Activated B cell treated with CpG ODN at 0.5 μM for 24 hours (primary cell): Measurements from ENCODE around the gene PIK3R2. TPM values are rescaled to one million over a fixed set of nuclear protein-coding genes. Genes with fewer than 3 reads are reported as not detected.
A peak's percentile ranks its signal among the peaks of the same experiment; 100 is the strongest.

Experiments used
- ATAC-seq: fragments of 200-7000 bp; cut with Tn5 transposase; one replicate; pipeline ENCODE4 v1.10.0; 2021; ENCODE audit warnings: low read depth, mild to moderate bottlenecking, moderate library complexity
- CTCF ChIA-PET: fragments of 350-600 bp; sonication (Branson Sonifier 250); formaldehyde crosslinking; loops from one replicate; lab custom pipeline; 2021; ENCODE audit warnings: antibody characterized with exemption; lab: Charles Lee
- POLR2A ChIA-PET: fragments of 350-600 bp; sonication (Branson Sonifier 250); formaldehyde crosslinking; loops from one replicate; lab custom pipeline; 2021; ENCODE audit warnings: antibody characterized with exemption; lab: Charles Lee
- DNase-seq: peaks from one replicate; pipeline ENCODE4 v3.0.0; 2022
- H3K27ac Mint-ChIP-seq: one replicate; pipeline ENCODE4 v1.8.0; 2020; ENCODE audit warnings: mixed read lengths
- H3K27me3 Mint-ChIP-seq: one replicate; pipeline ENCODE4 v1.8.0; 2021; ENCODE audit warnings: mixed read lengths
- H3K36me3 Mint-ChIP-seq: one replicate; pipeline ENCODE4 v1.8.0; 2021; ENCODE audit warnings: low read depth, mixed read lengths
- H3K4me1 Mint-ChIP-seq: one replicate; pipeline ENCODE4 v1.8.0; 2021; ENCODE audit warnings: mixed read lengths
- H3K4me3 Mint-ChIP-seq: one replicate; pipeline ENCODE4 v1.8.0; 2020; ENCODE audit warnings: mild to moderate bottlenecking, mixed read lengths
- H3K9me3 Mint-ChIP-seq: one replicate; pipeline ENCODE4 v1.8.0; 2020; ENCODE audit warnings: mixed read lengths
- CTCF ChIP-seq: fragments of 200-600 bp; IDR thresholded peaks from one replicate; pipeline ENCODE4 v1.8.0; 2022; ENCODE audit warnings: antibody characterized with exemption, mild to moderate bottlenecking
- intact Hi-C: fragments of 100-400 bp; cut with micrococcal nuclease; formaldehyde crosslinking; loops from one replicate; pipeline ENCODE4 v1.15.1; 2024
- total RNA-seq: library from RNA; stranded (reverse); gene quantifications from 2 replicates; pipeline ENCODE4 v1.2.3, GENCODE V29; 2022

PIK3R2 gene
- total RNA-seq, 1 donor from 2014 or later, result 12.7 TPM

GRCh38 chr19:18109341-18109732, 43.6 kb upstream of the PIK3R2 start:
- peaks cover 61% of the 10 kb centered on the region for H3K4me1 Mint-ChIP-seq
- no peak for TF ChIP-seq CTCF
- intact Hi-C loops, result loop anchor here (10.0 kb wide), 1 partner anchor 305 kb away; the partner anchor contains the start of gene SSBP4
- H3K9me3 Mint-ChIP-seq, result no peaks in the 10 kb centered on the region
- peak; percentile 2 for ATAC-seq
- peak overlapping the region; percentile 78 for H3K4me3 Mint-ChIP-seq
- CTCF ChIA-PET, result interaction anchor here (1.2 to 3.8 kb wide), 4 partner anchors 15 to 143 kb away, joined by 3 to 18 read pairs (median 4); partner anchors contain the start of gene IL12RB1
- DNase-seq, result peak; percentile 24
- H3K27ac Mint-ChIP-seq, result peak overlapping the region; percentile 83
- H3K27me3 Mint-ChIP-seq, result no peaks in the 10 kb centered on the region
- H3K36me3 Mint-ChIP-seq, result peaks cover 30% of the 10 kb centered on the region
- POLR2A ChIA-PET, result interaction anchor here (0.6 to 9.7 kb wide), 21 partner anchors 9 to 388 kb away, joined by 3 to 146 read pairs (median 5); partner anchors contain the start of genes ARRDC2, IL12RB1, MAST3 and MPV17L2

GRCh38 chr19:18109733-18110608, 43.0 kb upstream of the PIK3R2 start:
- ATAC-seq (peak; percentile 57), DNase-seq (peak; percentile 62)
- Mint-ChIP-seq H3K27me3 (no peaks in the 10 kb centered on the region), H3K9me3 (no peaks in the 10 kb centered on the region), H3K27ac (peak overlapping the region; percentile 83), H3K4me3 (peak overlapping the region; percentile 80), H3K36me3 (peaks cover 37% of the 10 kb centered on the region), H3K4me1 (peaks cover 54% of the 10 kb centered on the region)
- POLR2A ChIA-PET, result interaction anchor here (0.7 to 9.7 kb wide), 16 partner anchors 9 to 170 kb away, joined by 3 to 146 read pairs (median 5); partner anchors contain the start of genes ARRDC2, IFI30, IL12RB1 and MAST3
- CTCF ChIA-PET, result interaction anchor here (1.2 to 3.8 kb wide), 4 partner anchors 15 to 142 kb away, joined by 3 to 18 read pairs (median 4); partner anchors contain the start of gene IL12RB1
- TF ChIP-seq CTCF, result no peak
- intact Hi-C loops, result loop anchor here (10.0 kb wide), 1 partner anchor 305 kb away; the partner anchor contains the start of gene SSBP4

- no peaks in the 10 kb centered on the region for H3K27me3 Mint-ChIP-seq
- no peak for TF ChIP-seq CTCF
- peak overlapping the region; percentile 80 for H3K4me3 Mint-ChIP-seq
- CTCF ChIA-PET, result interaction anchor here (1.0 to 3.8 kb wide), 6 partner anchors 41 to 173 kb away, joined by 3 to 18 read pairs (median 5); partner anchors contain the start of gene PIK3R2
- no peak overlapping the region for H3K27ac Mint-ChIP-seq
- no peaks in the 10 kb centered on the region for H3K9me3 Mint-ChIP-seq
- no peak for ATAC-seq
- H3K4me1 Mint-ChIP-seq, result peaks cover 52% of the 10 kb centered on the region
- intact Hi-C loops, result no loop called here
- DNase-seq, result no peak
- peaks cover 44% of the 10 kb centered on the region for H3K36me3 Mint-ChIP-seq
- POLR2A ChIA-PET, result interaction anchor here (0.7 to 9.7 kb wide), 13 partner anchors 8 to 169 kb away, joined by 3 to 146 read pairs (median 5); partner anchors contain the start of genes ARRDC2, IFI30, IL12RB1 and MAST3
Observed at GRCh38 chr19:18110609-18111232, 42.2 kb upstream of the PIK3R2 start.

GRCh38 chr19:18112989-18113478, 39.9 kb upstream of the PIK3R2 start:
- peak; percentile 69 for DNase-seq
- peak; percentile 23 for ATAC-seq
- Mint-ChIP-seq H3K9me3 (no peaks in the 10 kb centered on the region), H3K4me3 (no peak overlapping the region), H3K27ac (no peak overlapping the region), H3K27me3 (no peaks in the 10 kb centered on the region), H3K4me1 (peaks cover 45% of the 10 kb centered on the region), H3K36me3 (peaks cover 39% of the 10 kb centered on the region)
- peak; percentile 48 for TF ChIP-seq CTCF
- intact Hi-C loops, result loop anchor here (1.0 to 2.0 kb wide), 4 partner anchors 14 to 138 kb away; no protein-coding TSS in a partner anchor
- ChIA-PET POLR2A (interaction anchor here (0.6 to 2.1 kb wide), 8 partner anchors 9 to 458 kb away, joined by 3 to 9 read pairs (median 6); partner anchors contain the start of genes CCDC124, IL12RB1, PIK3R2 and UBA52), CTCF (interaction anchor here (0.7 to 3.3 kb wide), 13 partner anchors 9 to 168 kb away, joined by 3 to 18 read pairs (median 3); partner anchors contain the start of genes ARRDC2, MPV17L2 and PIK3R2)
